GM12874 (cell line): ENCODE data around the gene NAA30.

Experiments
- TF ChIP-seq, protein P1 (sequence below): IDR thresholded peaks from 2 replicates; pipeline ENCODE4 v1.5.1; 2011; ENCODE audit warnings: low read depth, mild to moderate bottlenecking, control low read depth, low read length, moderate library complexity; ENCODE audit not compliant: insufficient read depth

The NAA30 gene

DNA sequence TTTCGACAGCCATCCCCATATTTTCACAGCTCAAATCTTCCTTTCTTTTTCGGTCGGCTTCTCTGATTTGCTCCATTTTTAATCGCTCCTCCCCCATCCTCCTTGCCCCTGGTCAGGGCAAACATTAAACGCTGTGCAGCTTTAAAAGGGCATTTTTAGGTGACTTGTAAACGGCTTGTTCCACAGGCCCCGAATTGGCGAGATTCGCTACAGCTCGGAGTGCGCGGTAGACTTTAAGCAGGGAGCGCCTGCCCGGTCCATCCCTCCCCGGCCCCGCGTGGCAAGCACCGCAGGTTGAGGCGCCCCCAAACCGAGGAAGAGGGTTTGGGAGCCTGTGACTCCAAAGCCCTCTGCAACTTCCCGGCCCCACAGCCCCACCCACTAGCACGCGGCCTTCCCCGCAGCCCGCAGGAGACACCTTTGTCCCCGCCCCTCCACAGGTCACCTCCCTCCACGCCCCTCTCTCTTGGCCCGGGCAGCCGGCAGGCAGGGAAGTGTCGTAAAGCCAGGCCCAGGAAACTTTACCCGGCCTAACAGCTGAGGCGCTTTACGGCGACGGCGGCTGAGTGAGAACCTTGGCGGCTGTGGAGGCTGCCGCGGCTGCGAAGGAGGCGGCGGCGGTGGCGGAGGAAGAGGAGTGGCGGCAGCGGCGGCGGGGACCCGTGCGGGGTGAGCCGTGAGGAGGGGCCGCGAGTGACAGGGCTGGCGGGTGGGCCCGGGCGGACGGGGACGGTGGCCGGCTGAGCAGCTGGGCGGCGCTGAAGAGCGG lies at the start of gene NAA30:
NAA30 (plus strand) TSS at position 550 of the 769 bp plus-strand sequence. CDS start 372 bp downstream, outside the sequence.
- TF ChIP-seq, protein P1, sequence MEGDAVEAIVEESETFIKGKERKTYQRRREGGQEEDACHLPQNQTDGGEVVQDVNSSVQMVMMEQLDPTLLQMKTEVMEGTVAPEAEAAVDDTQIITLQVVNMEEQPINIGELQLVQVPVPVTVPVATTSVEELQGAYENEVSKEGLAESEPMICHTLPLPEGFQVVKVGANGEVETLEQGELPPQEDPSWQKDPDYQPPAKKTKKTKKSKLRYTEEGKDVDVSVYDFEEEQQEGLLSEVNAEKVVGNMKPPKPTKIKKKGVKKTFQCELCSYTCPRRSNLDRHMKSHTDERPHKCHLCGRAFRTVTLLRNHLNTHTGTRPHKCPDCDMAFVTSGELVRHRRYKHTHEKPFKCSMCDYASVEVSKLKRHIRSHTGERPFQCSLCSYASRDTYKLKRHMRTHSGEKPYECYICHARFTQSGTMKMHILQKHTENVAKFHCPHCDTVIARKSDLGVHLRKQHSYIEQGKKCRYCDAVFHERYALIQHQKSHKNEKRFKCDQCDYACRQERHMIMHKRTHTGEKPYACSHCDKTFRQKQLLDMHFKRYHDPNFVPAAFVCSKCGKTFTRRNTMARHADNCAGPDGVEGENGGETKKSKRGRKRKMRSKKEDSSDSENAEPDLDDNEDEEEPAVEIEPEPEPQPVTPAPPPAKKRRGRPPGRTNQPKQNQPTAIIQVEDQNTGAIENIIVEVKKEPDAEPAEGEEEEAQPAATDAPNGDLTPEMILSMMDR = no peak

DNA sequence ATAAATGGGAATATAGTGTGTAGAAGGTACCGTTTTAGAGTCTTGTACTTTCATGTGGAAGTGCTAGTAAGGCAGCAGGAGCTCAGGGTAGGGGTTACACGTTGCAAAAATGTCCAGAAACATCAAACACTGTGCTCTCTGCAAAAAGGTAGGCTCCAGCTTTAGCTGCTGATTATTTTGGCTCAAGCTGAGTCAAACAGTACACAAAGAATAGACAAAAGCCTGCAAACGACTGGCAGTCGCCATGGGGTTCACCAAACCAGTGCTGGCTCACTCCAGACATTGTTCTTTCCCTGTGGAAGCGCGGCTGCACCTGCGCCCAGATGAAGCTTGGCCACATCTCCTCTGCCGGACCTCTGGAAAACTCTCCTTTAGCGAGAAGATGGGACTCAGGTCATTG lies 45.3 kb upstream of the NAA30 start:
- TF ChIP-seq, protein P1 = no peak

DNA sequence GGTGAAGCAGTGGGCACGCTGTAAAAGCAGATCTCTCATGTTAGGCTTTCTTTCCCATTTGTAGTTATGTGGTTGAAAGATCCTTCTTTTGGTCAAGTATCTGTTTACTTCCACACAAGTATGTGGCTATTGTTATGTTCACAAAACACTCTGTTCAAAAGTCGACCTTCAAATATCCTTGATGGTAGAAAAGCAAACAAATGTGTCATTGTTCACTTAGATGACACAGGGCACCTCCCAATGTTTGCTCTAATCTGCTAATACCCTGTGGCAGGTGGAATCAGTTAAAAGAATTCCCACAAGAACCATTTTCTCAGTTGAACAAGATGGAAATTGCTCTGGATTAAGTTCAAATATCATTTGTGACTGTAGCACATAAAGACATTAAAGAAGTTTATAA lies 43.6 kb upstream of the NAA30 start:
- TF ChIP-seq, protein P1 = no peak

DNA sequence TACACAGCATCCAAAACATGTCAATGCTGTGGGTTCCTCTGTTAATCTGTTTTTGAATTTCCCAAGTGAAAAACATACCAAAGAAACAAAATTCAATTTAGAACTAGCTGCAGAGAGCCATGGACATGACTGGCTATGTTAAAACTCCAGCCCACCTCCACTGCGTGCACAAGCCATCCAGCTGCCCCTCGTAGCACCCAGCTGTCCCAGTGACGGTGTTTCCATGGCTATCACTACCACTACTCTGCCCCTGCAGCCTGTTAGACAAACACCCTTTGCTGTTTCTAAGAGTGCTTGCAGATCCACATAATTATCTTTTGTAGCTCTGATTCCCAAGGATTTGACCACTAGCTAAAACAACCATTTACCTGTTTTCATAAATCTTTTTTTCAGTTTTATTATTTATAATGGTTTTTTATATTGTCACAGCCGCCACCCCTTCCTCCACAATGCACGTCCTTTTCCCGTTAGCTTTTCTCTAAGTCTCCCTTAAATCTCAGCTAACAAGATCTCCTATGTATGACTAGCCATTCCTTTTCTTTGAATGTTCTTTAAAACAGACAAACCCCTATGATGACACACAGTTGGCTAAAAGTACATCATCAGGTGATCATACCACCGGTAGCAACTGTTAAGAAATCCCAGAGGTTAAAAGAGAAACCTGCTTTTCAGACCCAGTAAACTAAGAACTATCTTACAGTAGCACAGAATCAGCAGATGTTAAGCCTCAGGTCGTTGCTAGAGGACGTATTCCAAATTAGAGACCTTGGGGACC lies 37.8 kb upstream of the NAA30 start:
- TF ChIP-seq, protein P1 = no peak

DNA sequence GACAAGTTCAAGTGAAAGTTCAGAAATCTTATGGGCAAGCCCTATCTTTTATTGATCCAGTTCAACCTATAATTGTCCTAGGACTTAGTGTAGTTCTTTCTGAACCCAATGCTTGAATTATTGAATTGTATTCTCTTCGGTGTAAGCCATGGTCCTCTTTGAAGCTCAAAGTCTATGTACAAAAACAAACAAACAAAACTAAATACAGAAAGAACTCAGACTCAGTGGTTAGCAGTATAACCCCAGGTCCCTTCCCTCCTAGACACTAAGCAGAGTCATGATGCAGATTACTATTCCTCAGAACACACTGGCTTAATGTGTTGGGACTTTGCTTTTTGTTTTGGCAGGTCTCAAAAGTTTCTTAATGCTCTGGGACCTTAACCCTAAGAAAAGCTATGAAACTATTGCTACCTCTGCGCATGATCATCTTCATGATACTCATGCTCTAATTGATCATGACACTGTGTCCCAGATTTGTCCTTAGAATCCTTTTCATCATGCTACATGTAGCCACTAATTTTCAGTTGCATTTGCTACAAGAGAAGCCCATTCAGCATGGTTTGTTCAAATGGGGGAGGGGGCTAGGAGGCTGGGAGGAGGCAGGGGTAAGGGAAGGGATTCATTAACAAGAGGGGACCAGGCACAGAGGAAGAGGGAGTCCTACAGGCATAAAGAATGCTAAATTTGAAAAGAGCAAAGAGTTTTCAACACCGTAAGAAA lies 35.1 kb upstream of the NAA30 start:
- TF ChIP-seq, protein P1 = no peak

DNA sequence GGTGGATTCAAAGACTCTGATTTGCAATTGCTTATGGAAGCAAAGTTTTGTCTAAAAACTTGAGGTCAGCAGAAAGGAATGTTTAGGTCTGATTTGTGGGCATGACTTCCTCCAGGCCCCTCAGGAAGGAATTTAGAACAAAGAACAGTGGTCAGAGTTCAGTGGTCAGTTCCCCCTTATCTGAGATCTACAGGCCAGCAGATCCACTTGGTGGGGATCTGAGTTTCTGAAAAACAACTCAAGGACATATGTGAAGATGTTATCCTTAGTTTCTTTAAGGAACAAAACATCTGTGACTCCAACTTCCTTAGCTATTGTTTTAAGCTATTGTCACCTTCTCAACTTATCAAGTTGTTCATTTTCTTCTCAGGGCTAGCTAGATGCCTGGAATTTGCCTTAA lies 28.0 kb upstream of the NAA30 start:
- TF ChIP-seq, protein P1 = no peak
